ENCODE data around the gene JAG2.

The JAG2 gene

DNA sequence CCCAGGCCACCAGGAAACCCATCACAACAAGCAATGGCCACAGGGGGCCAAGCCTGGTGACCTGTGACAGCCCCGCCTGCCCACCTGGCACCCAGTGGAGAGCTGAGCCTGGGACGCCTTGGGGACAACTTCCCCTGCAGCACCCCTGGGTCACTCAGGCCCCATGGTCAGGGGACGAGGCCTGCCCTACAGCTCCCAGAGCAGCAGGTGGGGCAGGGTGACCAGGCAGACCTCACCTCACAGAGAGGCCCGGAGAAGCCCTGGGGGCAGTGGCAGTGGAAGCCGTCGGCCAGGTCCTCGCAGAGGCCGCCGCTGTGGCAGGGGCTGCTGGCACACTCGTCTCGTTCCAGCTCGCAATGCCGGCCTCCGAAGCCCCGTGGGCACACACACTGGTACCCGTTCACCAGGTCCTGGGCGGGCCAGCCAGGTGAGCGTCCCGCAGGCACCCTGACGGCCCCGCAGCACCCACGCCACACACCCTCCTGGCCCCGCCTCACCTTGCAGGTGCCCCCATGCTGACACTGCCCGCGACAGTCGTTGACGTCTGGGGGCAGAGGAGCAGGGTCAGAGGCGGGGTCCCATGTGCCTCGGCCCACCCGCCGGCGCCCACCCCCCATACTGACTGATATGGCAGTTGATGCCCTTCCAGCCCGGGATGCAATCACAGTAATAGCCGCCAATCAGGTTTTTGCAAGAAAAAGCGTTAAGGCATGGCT is 18.1 kb downstream of the JAG2 start:
- no peak for DNase-seq

DNA sequence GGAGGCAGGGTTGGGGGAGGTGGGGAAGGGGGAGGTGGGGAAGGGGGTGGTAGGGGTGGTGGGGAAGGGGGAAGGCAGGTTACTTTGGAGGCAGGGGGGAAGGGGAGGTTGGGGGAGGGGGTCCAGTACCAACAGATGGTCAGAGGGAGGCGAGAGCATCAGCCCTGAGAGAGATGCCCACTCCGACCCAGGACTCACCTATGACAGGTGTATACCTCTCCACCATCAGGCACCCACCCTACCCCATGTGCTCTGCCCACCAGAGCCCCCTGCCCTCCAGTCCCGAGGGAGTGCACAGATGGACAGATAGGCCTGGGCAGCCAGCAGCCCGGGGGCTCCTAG is 18.6 kb downstream of the JAG2 start:
- no peak for DNase-seq

GRCh38 chr14:105149146-105149781 is 19.3 kb downstream of the JAG2 start:
- no peak for DNase-seq

DNA sequence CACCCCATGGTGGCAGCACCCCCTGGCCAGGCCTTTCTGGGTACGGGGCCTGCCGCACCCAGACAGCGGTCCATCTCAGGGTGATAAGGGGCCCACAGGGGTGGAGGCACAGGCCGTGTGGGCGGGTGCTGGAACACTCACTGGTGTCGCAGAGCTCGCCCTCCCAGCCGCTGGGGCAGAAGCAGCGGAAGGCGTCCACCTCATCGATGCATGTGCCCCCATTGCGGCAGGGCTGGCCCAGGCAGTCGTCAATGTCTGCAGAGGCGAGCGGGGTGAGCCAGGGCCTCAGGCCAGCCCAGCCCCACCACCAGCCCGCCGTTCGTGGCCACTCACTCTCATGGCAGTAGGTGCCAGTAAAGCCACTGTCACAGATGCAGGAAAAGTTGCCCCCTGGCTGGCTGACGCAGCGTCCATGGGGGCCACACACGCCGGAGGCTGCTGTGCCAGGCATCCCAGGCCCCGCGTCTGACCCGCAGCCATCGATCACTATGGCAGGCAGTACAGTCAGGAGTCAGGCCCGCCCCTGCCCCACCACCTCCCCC is 19.9 kb downstream of the JAG2 start:
- DNase-seq, result no peak

GRCh38 chr14:105147671-105148603 is 20.6 kb downstream of the JAG2 start:
- no peak for DNase-seq

DNA sequence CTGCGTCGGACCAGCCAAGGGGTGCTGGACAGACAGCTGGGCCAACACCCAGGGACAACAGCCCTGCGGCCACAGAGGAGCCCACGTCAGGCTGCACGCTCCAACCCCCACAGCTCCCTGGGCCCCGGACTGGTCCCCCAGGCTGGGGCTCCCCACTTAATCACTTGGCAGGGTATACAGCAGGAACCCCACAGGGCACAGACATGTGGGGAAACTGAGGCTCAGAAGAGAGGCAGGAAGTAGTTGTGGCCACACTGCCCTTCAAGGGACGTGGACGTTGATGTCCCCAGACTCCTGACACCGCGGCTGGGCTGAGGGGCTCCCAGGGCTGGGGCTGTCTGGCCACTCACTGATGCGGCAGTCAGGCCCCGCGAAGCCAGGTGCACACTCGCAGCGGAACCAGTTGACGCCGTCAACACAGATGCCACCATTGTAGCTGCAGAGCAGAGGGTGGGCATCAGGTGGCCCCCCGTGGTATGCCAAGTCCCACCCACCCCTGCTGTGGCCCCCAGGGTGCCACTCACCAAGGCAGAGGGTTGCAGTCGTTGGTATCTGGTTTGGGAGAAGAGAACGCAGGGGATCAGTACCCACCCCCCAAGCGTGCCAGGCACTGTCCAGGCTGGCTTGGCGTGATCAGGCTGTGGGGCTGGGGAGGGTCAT is 21.5 kb downstream of the JAG2 start:
- DNase-seq, result no peak

- DNase-seq, result no peak
Observed at GRCh38 chr14:105146181-105146975, 22.2 kb downstream of the JAG2 start.

GRCh38 chr14:105145381-105146180 is 23.0 kb downstream of the JAG2 start:
- no peak for DNase-seq

DNA sequence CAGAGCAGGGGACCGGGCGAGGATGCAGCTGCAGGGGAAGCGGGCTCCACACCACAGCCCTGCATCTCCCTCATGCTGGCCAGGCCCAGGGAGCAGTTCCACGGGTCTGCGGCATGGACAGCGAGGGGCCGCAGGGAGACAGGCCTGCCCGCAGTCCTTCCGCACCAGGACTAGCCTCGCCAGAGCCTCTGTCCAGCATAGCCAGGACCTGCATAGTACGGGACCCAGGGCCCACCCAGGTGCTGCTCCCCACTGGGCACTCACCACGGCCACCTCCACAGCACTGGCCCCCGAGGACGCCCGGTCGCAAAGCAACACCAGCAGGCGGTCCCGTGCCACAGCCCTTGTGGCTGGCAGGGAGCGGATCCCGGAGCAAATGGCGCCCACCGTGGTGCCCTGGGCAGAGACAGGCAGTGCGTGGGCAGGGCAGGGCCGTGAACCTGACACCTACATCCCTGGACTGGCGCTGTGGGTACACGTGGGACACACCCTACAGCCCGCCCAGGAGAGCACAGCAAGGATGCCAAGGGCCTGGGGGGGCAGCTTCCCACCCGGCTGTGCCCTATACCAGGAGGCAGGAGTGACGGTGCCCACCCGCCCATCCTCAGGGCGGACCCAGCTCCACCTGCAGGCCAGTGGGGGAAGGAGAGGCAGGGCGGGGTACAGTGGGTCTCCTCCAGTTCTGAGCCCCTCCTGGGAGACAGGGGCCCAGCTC is 23.8 kb downstream of the JAG2 start:
- no peak for DNase-seq

DNA sequence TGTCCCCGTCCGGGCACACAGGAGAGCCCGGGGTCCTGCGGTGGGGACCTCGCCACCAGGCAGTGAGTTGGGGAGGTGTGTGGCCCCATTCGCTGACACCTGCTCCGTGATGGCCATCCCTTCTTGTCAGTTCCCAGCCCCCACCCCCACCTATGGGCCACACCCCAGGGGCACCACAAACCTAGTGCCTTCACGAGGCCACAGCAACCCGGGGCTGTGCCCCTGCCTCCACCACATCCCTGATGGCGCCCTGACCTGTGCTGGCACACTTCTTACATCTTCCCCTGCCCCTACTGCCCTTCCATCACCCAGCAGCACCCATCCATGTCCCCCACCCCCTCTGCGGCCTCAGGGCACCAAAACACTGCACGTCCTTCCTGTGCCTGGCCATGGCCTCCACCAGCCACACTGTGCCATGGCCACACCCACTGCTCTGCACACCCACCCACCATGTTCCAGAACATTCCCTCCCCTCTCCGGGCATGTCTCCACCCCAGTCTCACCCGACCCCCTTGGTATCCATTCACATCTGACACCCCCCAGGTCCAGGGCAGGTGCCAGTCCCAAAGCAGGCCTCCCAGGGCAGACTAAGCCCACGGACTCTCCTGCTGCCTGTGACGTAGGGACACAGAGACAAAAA is 24.4 kb downstream of the JAG2 start:
- DNase-seq, result no peak

GRCh38 chr14:105143451-105144025 is 25.0 kb downstream of the JAG2 start:
- no peak for DNase-seq

DNA sequence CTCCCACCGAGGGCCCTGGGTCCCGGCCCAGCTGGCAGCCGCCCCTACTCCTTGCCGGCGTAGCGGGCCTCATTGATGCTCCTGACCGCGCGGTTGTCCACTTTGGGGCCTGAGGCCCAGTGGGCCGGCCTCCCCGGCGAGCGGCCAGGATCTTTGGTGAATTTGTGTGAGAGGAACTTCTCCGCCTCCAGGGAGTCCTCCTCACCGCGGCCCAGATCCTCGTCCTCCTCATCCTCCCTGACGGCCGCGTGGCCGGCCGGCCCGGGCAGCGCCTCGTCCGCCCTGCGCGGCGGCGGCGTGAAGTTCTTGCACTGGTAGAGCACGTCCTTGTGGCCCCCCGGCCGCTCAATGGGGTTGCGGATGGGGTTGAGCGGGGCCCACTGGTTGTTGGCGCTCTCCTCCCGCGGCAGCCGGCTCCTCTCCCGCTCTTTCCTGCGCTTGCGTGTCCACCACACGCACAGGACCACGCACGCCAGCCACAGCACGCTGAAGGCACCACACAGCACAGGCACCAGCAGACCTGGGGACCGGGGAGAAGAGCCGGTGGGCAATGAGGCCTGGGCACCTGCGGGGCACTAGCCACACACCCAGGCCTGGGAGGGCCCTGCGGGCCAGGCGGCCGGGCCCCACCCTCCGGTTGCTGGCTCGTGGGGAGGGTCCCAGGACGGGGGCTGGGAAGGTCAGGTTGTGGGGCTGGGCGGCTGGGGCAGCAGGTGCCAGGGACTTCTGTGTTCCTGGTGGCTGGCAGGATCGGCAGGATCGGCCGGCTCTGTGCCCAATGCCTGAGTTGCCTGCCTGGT is 25.7 kb downstream of the JAG2 start:
- DNase-seq, result no peak

GRCh38 chr14:105141486-105142281 is 26.9 kb downstream of the JAG2 start:
- no peak for DNase-seq

- no peak for DNase-seq
Observed at GRCh38 chr14:105141026-105141425, 27.6 kb downstream of the JAG2 start.

GRCh38 chr14:105140581-105140980 is 28.0 kb downstream of the JAG2 start:
- no peak for DNase-seq

DNA sequence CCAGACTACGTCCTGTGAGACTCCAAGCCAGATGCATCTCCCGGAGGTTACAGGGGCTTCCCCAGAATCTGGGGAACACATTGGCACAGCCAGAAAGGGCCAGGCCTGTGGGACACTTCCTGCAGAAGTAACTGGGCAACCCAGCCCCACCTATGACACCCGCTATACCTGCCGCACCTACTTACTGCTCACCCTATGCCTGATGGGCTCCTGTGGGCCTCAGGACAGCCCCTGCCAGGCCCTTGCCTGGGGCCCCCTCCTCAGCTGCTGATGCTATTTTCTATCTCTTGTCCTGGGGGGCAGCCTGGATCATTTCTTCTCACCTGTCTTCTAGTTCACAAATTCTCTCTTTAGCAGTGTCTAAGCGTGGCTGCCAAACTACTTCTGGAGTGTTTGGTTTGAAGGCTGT is 28.7 kb downstream of the JAG2 start:
- no peak for DNase-seq

GRCh38 chr14:105139212-105139825 is 29.3 kb downstream of the JAG2 start:
- DNase-seq, result no peak

All from fibroblast of skin of abdomen (primary cell).